OCI-LY7 (cell line): ENCODE results near the gene ZPR1. TPM values are rescaled to one million over a fixed set of nuclear protein-coding genes. Genes with fewer than 3 reads are reported as not detected.

Experiments used
- BruUV-seq: library from RNA; stranded (reverse); fragments of 400-500 nt; replicated peaks from 2 replicates; lab custom pipeline; 2021; lab: Mats Ljungman, UMichigan
- CTCF ChIA-PET: fragments of 300-600 bp; sonication (Branson Sonifier 250); formaldehyde crosslinking; loops from one replicate; lab custom pipeline; 2022; ENCODE audit warnings: antibody characterized with exemption; ENCODE audit not compliant: unreplicated experiment; lab: Charles Lee
- POLR2A ChIA-PET: fragments of 300-600 bp; sonication (Branson Sonifier 250); formaldehyde crosslinking; loops from one replicate; lab custom pipeline; 2022; ENCODE audit warnings: antibody characterized with exemption; lab: Charles Lee
- DNase-seq: peaks from one replicate; pipeline ENCODE4 v3.0.0-alpha.2; 2015; ENCODE audit warnings: low spot score
- H2AFZ ChIP-seq: fragments of 200-600 bp; sonication (generic), shearing (Covaris generic); 2 replicates; pipeline ENCODE4 v1.6.1; 2014; ENCODE audit warnings: mild to moderate bottlenecking, antibody characterized with exemption, low read length, moderate library complexity
- H3K27ac ChIP-seq: fragments of 200-600 bp; sonication (generic); 2 replicates; pipeline ENCODE4 v1.5.1; 2014; ENCODE audit warnings: mixed run types, low read depth, mild to moderate bottlenecking, moderate library complexity, low read length, inconsistent platforms; ENCODE audit not compliant: poor library complexity, severe bottlenecking
- H3K36me3 ChIP-seq: fragments of 200-600 bp; sonication (generic); 2 replicates; pipeline ENCODE4 v1.6.1; 2014; ENCODE audit warnings: mild to moderate bottlenecking, antibody characterized with exemption, low read length, moderate library complexity, mixed read lengths; ENCODE audit not compliant: insufficient read depth
- H3K4me1 ChIP-seq: fragments of 200-600 bp; sonication (generic); 2 replicates; pipeline ENCODE4 v1.5.1; 2014; ENCODE audit warnings: mild to moderate bottlenecking, low read length; ENCODE audit not compliant: insufficient read depth, poor library complexity, severe bottlenecking
- H3K4me2 ChIP-seq: fragments of 200-600 bp; sonication (generic); 2 replicates; pipeline ENCODE4 v1.6.1; 2014; ENCODE audit warnings: mild to moderate bottlenecking, low read length
- H3K4me3 ChIP-seq: fragments of 200-600 bp; sonication (generic); 2 replicates; pipeline ENCODE4 v1.5.1; 2014; ENCODE audit warnings: mild to moderate bottlenecking, low read depth, low read length; ENCODE audit not compliant: poor library complexity, severe bottlenecking
- H3K79me2 ChIP-seq: fragments of 200-600 bp; sonication (generic); 2 replicates; pipeline ENCODE4 v1.6.1; 2016; ENCODE audit warnings: low read depth, mild to moderate bottlenecking, low read length, moderate library complexity, mixed read lengths; ENCODE audit not compliant: insufficient read depth
- H3K9me2 ChIP-seq: fragments of 200-600 bp; sonication (generic); 2 replicates; pipeline ENCODE4 v1.6.1; 2016; ENCODE audit warnings: mild to moderate bottlenecking, low read length, mixed read lengths; ENCODE audit not compliant: insufficient read depth
- H3K9me3 ChIP-seq: fragments of 200-600 bp; sonication (generic); 2 replicates; pipeline ENCODE4 v1.6.1; 2014; ENCODE audit warnings: mild to moderate bottlenecking, mixed run types, low read length, mixed read lengths
- H4K20me1 ChIP-seq: fragments of 200-600 bp; sonication (generic); 2 replicates; pipeline ENCODE4 v1.6.1; 2014; ENCODE audit warnings: mild to moderate bottlenecking, antibody characterized with exemption, low read length, moderate library complexity, mixed read lengths; ENCODE audit not compliant: insufficient read depth
- EZH2phosphoT487 ChIP-seq: fragments of 200-600 bp; sonication (generic); IDR thresholded peaks from 2 replicates; pipeline ENCODE4 v1.6.1; 2018; ENCODE audit warnings: low read depth, borderline replicate concordance, mild to moderate bottlenecking, mixed run types, antibody characterized with exemption, low read length, moderate library complexity, mixed read lengths
- intact Hi-C: fragments of 100-400 bp; cut with micrococcal nuclease; formaldehyde crosslinking; loops from one replicate; pipeline ENCODE4 v1.10.0; 2022; ENCODE audit not compliant: unreplicated experiment
- total RNA-seq, 2 experiments: library from RNA; depleted of rRNA in 1 of 2; stranded (reverse); fragments of >200 nt in 1 of 2; shearing (Covaris generic) in 1 of 2; gene quantifications; 2 replicates each; pipeline ENCODE4 v1.2.3, GENCODE V29; 2014 to 2022
- TF ChIP-seq, protein P1 (sequence below): fragments of 200-600 bp; sonication (generic); conservative IDR thresholded peaks from 2 replicates; pipeline ENCODE4 v1.5.1; 2014; ENCODE audit warnings: mild to moderate bottlenecking, antibody characterized with exemption, low read length, moderate library complexity, mixed read lengths

The ZPR1 gene
- total RNA-seq, 2 experiments from 2014 or later: 57.4 to 67.5 TPM

GRCh38 chr11:116725434-116726221 lies 62.2 kb downstream of the ZPR1 start:
- CTCF ChIA-PET: no interaction called here
- BruUV-seq: no TSS peak

DNA sequence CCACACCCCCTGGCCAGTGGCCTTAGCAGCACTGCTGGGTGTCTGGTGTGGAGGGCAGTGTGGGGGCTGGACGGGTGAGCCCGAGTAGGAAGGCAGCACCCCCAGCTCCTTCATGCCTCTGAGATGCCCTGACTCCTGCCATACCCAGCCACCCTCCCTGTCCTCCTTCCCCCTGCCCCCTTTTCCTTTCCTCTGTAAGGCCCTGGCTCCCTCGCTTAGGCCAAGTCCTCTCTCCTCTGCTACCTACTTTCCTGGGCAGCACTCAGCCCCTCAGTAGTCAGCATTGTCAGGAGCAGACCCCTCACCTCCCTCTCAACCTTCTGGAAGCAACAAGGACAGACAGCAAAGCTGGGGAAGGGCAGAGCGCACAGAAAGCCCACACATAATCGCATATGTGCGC lies 63.0 kb downstream of the ZPR1 start:
- H3K36me3 ChIP-seq: no peaks in the 10 kb centered on the region
- no peak overlapping the region for H3K4me2 ChIP-seq
- DNase-seq: no peak
- ChIA-PET CTCF (no interaction called here), POLR2A (no interaction called here)
- H3K79me2 ChIP-seq: no peaks in the 10 kb centered on the region
- H3K4me3 ChIP-seq: no peak overlapping the region
- no peaks in the 10 kb centered on the region for H3K9me2 ChIP-seq
- no peak overlapping the region for H3K27ac ChIP-seq
- intact Hi-C loops: no loop called here
- H4K20me1 ChIP-seq: no peaks in the 10 kb centered on the region
- H2AFZ ChIP-seq: no peak overlapping the region
- TF ChIP-seq, protein P1, sequence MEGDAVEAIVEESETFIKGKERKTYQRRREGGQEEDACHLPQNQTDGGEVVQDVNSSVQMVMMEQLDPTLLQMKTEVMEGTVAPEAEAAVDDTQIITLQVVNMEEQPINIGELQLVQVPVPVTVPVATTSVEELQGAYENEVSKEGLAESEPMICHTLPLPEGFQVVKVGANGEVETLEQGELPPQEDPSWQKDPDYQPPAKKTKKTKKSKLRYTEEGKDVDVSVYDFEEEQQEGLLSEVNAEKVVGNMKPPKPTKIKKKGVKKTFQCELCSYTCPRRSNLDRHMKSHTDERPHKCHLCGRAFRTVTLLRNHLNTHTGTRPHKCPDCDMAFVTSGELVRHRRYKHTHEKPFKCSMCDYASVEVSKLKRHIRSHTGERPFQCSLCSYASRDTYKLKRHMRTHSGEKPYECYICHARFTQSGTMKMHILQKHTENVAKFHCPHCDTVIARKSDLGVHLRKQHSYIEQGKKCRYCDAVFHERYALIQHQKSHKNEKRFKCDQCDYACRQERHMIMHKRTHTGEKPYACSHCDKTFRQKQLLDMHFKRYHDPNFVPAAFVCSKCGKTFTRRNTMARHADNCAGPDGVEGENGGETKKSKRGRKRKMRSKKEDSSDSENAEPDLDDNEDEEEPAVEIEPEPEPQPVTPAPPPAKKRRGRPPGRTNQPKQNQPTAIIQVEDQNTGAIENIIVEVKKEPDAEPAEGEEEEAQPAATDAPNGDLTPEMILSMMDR: no peak
- no peak for TF ChIP-seq EZH2phosphoT487
- H3K9me3 ChIP-seq: no peaks in the 10 kb centered on the region
- H3K4me1 ChIP-seq: no peaks in the 10 kb centered on the region
- no TSS peak for BruUV-seq

More at GRCh38 chr11:116725434-116726221, 62.2 kb downstream of the ZPR1 start:
- Histone ChIP-seq H2AFZ (no peak overlapping the region), H3K79me2 (no peaks in the 10 kb centered on the region), H3K36me3 (no peaks in the 10 kb centered on the region), H4K20me1 (no peaks in the 10 kb centered on the region), H3K9me3 (no peaks in the 10 kb centered on the region), H3K4me3 (no peak overlapping the region), H3K4me2 (no peak overlapping the region), H3K27ac (no peak overlapping the region), H3K4me1 (no peaks in the 10 kb centered on the region), H3K9me2 (no peaks in the 10 kb centered on the region)
- no peak for DNase-seq
- TF ChIP-seq EZH2phosphoT487: no peak
- TF ChIP-seq, protein P1: no peak
- POLR2A ChIA-PET: interaction anchor here (0.6 kb wide), 1 partner anchor 418 kb away, joined by 3 read pairs; no protein-coding TSS in a partner anchor
- intact Hi-C loops: no loop called here

Other genes with a start within 250 kb of the ZPR1 start
- gene BUD13, start 15.0 kb downstream of the ZPR1 start, total RNA-seq (2014; rRNA removed; shearing (Covaris generic)): 28.6 and 34.1 TPM in 2 replicates
- gene BUD13, start 15.0 kb downstream of the ZPR1 start, total RNA-seq (2022): 30.3 and 33.1 TPM in 2 replicates
- gene APOA5, start 3.9 kb upstream of the ZPR1 start, total RNA-seq (2014; rRNA removed; shearing (Covaris generic)): not detected in 2 replicates
- gene APOA5, start 3.9 kb upstream of the ZPR1 start, total RNA-seq (2022): not detected in 2 replicates
- not detected in 2 replicates for gene APOA4, start 35.3 kb upstream of the ZPR1 start, total RNA-seq (2014; rRNA removed; shearing (Covaris generic))
- not detected in 2 replicates for gene APOA4, start 35.3 kb upstream of the ZPR1 start, total RNA-seq (2022)
- not detected in 2 replicates for gene APOC3, start 41.9 kb upstream of the ZPR1 start, total RNA-seq (2014; rRNA removed; shearing (Covaris generic))
- not detected in 2 replicates for gene APOC3, start 41.9 kb upstream of the ZPR1 start, total RNA-seq (2022)
- 0.22 TPM in 1 of 2 replicates, not detected in the other for gene APOA1, start 49.6 kb upstream of the ZPR1 start, total RNA-seq (2014; rRNA removed; shearing (Covaris generic))
- 0.41 TPM in 1 of 2 replicates, not detected in the other for gene APOA1, start 49.6 kb upstream of the ZPR1 start, total RNA-seq (2022)